ENCODE data around the gene SLC2A13.
A peak's percentile ranks its signal among the peaks of the same experiment; 100 is the strongest.
"Not testable (repeated sequence)": the region's sequence is repeated elsewhere in the genome, so short reads cannot be mapped to it uniquely, and the experiment has no call there.

Gene SLC2A13

DNA sequence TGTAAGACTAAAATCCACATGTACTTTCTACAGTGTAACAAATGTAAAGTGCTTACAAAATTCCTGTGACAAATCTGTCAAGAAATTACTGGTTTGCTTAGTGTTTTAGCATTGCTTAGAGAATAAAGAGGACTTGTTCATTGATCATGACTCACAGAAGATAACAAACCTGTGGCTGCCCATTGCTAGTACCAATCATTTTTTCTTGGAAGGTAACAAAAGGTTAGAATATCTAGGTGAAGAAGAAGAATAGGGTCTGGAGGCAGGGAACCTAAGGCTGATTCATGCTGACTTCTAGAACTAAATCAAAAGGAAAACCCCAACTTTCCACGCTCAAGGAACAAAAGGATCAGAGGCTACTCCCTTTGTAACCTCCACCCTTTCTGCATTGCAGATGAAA lies 253.5 kb downstream of the SLC2A13 start:
- no peak for DNase-seq

- not testable (repeated sequence) for DNase-seq
These were observed 257.7 kb downstream of the SLC2A13 start for GRCh38 chr12:39848218-39848617.

DNA sequence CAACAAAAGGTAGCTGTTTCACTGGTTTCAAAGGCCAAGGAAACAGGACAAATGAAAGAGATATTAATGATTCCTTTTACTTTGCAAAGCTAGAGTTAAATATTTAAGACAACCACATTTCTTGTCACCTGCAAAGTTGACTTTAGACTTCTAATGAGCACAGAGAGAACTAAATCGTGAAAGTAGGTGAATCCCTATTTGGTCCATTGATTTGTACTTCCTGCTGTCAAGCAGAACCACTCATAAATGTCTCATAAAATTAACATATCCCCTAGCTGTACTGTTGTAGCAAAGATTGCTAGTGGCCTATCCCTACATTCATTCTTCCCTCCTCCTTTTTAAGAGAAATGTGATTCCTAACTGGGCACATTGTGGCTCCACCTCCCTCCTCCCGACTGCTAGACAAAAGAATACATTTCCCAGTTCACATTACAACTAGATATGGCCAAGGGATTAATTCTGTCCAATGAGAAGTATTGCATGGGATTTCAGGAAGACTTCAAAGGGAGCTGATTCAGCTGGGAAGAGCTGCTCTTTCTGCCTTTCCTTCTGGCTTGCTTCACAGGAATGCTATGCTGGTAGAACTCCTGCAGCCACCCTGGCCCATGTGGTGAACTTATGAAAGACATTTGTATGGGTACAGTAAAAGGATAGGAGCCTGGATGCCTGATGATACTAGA lies 258.8 kb downstream of the SLC2A13 start:
- DNase-seq = no peak

- DNase-seq = no peak
These were observed 259.6 kb downstream of the SLC2A13 start for GRCh38 chr12:39846304-39846703.

GRCh38 chr12:39840422-39840821 lies 265.5 kb downstream of the SLC2A13 start:
- DNase-seq = no peak

GRCh38 chr12:39839072-39839471 lies 266.8 kb downstream of the SLC2A13 start:
- DNase-seq = no peak

DNA sequence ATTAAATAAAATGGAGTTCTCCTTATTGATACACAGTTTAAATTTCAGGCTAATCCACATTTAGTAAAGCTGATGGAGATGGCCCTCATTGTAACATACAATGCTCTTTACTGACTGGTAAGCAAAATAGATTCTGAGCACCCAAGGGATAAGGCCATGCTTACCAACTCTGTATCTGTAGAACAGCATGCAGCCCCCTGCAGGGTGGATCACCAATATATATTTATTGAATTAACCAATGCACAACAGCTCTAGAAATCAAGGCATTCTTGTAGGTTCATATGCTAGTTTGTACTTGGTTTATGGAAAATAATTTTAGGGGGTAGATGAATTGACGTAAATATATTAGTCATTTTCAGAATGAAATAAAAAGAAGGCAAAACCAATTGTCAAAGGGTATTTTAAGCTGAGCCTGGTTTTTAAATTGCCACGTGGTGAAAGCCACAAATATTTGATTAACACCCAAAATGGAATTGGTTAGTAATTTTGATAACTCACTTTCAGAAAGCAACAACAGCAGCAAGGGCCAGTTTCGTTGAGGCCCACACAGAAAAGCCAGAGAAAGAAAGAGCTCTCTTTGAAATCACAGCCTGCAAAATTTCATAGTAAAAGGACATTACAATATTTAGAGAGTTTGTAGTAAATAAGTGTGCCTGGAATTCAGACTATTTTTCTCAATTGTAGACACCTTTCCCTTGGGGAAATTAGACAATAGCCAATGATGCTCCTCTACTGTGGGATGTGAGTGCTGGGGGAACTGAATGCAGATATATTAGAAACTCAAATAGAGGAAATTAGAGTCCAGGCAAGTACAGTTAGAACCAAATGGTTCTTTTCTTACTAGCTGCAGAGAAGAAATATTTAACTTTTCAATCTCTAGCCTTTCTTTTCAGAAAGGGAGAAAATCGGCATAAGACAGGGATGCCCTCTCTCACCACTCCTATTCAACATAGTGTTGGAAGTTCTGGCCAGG lies 270.1 kb downstream of the SLC2A13 start:
- DNase-seq = no peak

DNA sequence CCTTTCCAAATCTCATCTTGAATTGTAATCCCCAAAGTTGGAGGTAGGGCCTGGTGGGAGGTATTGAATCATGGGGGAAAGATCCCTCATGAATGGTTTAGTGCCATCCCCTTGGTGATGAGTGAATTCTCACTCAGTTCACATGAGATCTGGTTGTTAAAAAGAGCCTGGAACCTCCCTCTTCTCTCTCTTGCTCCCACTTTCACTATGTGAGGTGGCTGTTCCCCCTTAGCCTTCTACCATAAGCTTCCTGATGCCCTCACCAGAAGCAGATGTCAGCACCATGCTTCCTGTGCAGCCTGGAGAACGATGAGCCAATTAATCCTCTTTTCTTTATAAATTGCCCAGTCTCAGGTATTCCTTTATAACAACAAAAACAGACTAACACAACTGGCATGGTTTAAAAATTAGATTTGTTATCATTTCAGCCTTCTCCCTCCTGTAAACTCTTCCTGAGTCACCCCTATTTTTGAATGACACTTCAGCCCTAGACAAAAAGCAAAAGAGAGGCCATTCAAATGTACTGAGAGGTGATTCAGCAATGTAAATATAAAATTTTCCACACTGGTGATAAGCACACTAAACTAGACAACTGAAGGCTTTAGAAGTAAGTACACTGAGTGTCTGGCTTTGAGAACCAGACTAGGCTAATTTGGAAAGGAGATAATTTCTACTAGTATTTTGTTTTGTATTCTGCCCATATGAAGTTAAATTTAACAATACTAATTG lies 274.1 kb downstream of the SLC2A13 start:
- peak; percentile 65 for DNase-seq

- no peak for DNase-seq
These were observed 274.9 kb downstream of the SLC2A13 start for GRCh38 chr12:39830852-39831520.

DNA sequence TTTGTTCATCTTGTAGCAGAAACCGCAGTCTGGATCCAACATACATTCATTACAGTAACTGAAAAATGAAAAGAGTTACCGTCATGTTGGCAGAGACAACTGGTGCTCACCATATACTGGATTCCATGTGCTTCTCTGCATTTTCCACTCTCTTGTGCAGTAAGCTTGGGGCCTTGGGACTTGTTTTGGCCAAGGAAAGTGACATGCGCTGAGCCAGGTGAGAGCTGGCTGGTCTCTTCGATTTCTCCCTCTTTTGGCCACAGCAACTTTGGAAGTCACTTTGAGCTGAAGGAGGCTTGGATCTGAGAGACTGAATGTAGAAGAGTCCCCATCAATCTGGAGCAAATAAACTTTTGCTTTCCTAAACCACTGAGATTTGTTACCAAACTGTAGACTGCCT lies 275.7 kb downstream of the SLC2A13 start:
- no peak for DNase-seq

- no peak for DNase-seq
These were observed 281.2 kb downstream of the SLC2A13 start for GRCh38 chr12:39824505-39825212.

DNA sequence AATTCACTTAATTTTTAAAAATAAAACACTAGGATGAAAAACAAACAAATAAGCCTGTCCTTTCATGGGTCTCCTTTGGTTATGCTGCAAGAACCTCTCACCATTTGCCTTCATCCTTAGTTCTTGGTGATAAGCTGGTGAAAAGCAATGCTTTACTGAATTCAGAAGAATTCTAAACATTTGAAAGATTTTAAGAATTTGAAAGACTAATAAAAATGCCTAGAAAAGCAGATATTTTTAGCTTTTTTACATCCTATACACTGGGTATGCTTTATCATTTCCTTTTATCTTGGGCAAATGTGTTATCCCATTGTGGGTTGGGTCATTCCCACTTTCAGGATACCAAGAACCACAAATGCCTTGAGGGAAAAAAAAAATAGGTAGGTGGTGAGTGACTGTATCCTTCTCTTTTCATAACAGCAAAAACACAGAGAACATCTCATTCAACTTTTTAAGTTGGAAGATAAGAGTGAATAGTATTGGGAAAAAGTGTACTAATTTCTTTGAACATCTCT lies 289.2 kb downstream of the SLC2A13 start:
- no peak for DNase-seq

- no peak for DNase-seq
These were observed 290.1 kb downstream of the SLC2A13 start for GRCh38 chr12:39815746-39816145.

GRCh38 chr12:39814626-39815025 lies 291.3 kb downstream of the SLC2A13 start:
- no peak for DNase-seq

GRCh38 chr12:39813776-39814175 lies 292.1 kb downstream of the SLC2A13 start:
- no peak for DNase-seq

DNA sequence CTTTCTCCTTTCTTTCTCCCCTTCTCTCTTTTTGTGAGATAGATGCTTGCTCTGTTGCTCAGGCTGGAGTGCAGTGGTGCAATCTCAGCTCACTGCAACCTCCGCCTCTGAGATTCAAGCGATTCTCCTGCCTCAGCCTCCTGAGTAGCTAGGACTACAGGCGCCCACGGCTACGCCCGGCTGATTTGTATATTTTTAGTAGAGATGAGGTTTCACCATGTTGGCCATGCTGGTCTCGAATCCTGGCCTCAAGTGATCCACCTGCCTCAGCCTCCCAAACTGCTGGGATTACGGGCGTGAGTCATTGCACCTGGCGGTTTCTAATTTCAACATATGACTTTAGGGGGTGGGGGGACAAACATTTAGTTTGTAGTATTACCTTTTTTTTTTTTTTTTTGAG lies 293.4 kb downstream of the SLC2A13 start:
- DNase-seq = not testable (repeated sequence)

GRCh38 chr12:39807043-39807442 lies 298.8 kb downstream of the SLC2A13 start:
- no peak for DNase-seq

GRCh38 chr12:39805651-39806050 lies 300.2 kb downstream of the SLC2A13 start:
- no peak for DNase-seq

- DNase-seq = no peak
These were observed 301.0 kb downstream of the SLC2A13 start for GRCh38 chr12:39804898-39805297.

DNA sequence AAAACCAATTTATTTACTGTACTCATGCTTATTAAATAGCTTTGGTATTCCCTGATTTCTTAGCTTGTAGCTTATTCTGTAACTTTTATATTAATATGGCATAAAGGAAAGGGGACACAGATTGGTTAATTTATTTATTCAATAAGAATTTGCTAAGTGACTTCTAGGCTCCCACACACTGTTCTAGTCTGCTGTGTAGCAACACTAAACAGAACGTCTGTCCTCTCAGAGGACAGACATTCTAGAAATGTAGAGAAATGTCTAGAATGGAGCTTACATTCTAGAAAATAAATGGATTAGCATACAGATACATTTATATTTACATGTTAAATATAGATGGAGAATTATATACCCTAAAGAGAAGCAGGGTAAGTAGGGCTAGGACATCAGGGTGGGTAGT lies 301.4 kb downstream of the SLC2A13 start:
- DNase-seq = no peak

DNA sequence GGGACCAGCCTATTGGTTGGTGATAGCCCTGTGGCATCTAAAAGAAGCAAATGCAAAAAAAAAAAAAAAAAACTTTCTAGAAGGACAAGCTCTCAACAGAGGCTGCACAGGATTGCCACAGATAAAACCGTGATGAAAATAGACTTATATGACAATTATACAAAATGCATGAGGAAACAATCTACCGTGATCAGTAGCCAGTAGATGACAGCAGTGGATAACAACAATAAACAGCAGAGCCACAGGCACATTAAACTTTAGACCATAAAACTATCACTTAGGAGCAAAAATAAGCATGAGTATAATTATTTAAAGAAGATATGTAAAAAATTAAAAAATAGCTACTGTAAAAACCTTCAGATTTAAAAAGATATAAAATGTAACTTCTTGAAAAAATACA lies 302.7 kb downstream of the SLC2A13 start:
- DNase-seq = no peak

GRCh38 chr12:39798977-39799376 lies 306.9 kb downstream of the SLC2A13 start:
- no peak for DNase-seq

Data from NCI-H345 (cell line).